Calu3 (cell line): ENCODE data around the gene TKFC. TPM values are rescaled to one million over a fixed set of nuclear protein-coding genes. Genes with fewer than 3 reads are reported as not detected.

Experiments used
- BruUV-seq: library from RNA; stranded (reverse); fragments of 400-500 nt; replicated peaks from 2 replicates; lab custom pipeline; 2021; lab: Mats Ljungman, UMichigan
- CTCF ChIA-PET: fragments of 300-600 bp; sonication (Branson Sonifier 250); formaldehyde crosslinking; loops from one replicate; lab custom pipeline; 2022; ENCODE audit warnings: antibody characterized with exemption; lab: Charles Lee
- DNase-seq: peaks from one replicate; pipeline ENCODE4 v3.0.0; 2022
- H3K27ac Mint-ChIP-seq: one replicate; pipeline ENCODE4 v1.8.0; 2022; ENCODE audit warnings: mixed read lengths; ENCODE audit not compliant: unreplicated experiment
- H3K27me3 Mint-ChIP-seq: one replicate; pipeline ENCODE4 v1.8.0; 2022; ENCODE audit warnings: mixed read lengths; ENCODE audit not compliant: unreplicated experiment
- H3K36me3 Mint-ChIP-seq: one replicate; pipeline ENCODE4 v1.8.0; 2022; ENCODE audit warnings: mild to moderate bottlenecking, moderate library complexity, mixed read lengths; ENCODE audit not compliant: insufficient read depth, unreplicated experiment
- H3K4me1 Mint-ChIP-seq: one replicate; pipeline ENCODE4 v1.8.0; 2022; ENCODE audit warnings: mild to moderate bottlenecking, low read depth, mixed read lengths; ENCODE audit not compliant: unreplicated experiment
- H3K4me3 Mint-ChIP-seq: one replicate; pipeline ENCODE4 v1.8.0; 2022; ENCODE audit warnings: mild to moderate bottlenecking, low read depth, moderate library complexity, mixed read lengths; ENCODE audit not compliant: unreplicated experiment
- H3K9me3 Mint-ChIP-seq: one replicate; pipeline ENCODE4 v1.8.0; 2022; ENCODE audit warnings: low read depth, mixed read lengths; ENCODE audit not compliant: unreplicated experiment
- intact Hi-C: fragments of 100-400 bp; cut with micrococcal nuclease; formaldehyde crosslinking; loops from one replicate; pipeline ENCODE4 v1.10.0; 2022; ENCODE audit not compliant: unreplicated experiment
- total RNA-seq: library from RNA; stranded (reverse); gene quantifications from 2 replicates; pipeline ENCODE4 v1.2.3, GENCODE V29; 2022
- TF ChIP-seq, protein P1 (sequence below): fragments of 200-600 bp; IDR thresholded peaks from one replicate; pipeline ENCODE4 v1.8.0; 2022; ENCODE audit warnings: antibody characterized with exemption; ENCODE audit not compliant: unreplicated experiment

TKFC gene
- total RNA-seq, 1 experiment from 2014 or later: 61.1 TPM

DNA sequence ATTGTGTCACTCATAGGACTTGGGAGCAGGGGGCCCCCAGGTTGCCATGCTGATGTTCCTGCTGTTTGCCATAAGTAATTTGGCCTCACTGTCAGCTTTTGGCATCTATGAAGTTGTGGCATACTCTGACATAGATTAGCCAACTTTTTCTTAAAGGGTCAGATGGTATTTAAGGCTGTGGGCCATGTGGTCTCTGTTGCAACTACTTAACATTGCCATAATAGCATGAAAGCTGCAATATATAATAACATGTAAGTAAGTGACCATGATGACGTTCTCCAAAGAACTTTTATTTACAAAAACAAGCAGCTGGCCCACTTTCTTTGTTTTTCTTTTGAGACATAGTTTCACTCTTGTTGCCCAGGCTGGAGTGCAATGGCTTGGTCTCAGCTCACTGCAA is 57.1 kb downstream of the TKFC start:
- Mint-ChIP-seq H3K4me3 (no peak overlapping the region), H3K4me1 (peaks cover 18% of the 10 kb centered on the region), H3K27ac (no peak overlapping the region), H3K27me3 (no peaks in the 10 kb centered on the region), H3K9me3 (peaks cover 6% of the 10 kb centered on the region), H3K36me3 (peaks cover 21% of the 10 kb centered on the region)
- no peak for DNase-seq
- intact Hi-C loops: no loop called here
- CTCF ChIA-PET: no interaction called here
- no TSS peak for BruUV-seq
- TF ChIP-seq, protein P1, sequence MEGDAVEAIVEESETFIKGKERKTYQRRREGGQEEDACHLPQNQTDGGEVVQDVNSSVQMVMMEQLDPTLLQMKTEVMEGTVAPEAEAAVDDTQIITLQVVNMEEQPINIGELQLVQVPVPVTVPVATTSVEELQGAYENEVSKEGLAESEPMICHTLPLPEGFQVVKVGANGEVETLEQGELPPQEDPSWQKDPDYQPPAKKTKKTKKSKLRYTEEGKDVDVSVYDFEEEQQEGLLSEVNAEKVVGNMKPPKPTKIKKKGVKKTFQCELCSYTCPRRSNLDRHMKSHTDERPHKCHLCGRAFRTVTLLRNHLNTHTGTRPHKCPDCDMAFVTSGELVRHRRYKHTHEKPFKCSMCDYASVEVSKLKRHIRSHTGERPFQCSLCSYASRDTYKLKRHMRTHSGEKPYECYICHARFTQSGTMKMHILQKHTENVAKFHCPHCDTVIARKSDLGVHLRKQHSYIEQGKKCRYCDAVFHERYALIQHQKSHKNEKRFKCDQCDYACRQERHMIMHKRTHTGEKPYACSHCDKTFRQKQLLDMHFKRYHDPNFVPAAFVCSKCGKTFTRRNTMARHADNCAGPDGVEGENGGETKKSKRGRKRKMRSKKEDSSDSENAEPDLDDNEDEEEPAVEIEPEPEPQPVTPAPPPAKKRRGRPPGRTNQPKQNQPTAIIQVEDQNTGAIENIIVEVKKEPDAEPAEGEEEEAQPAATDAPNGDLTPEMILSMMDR: no peak

DNA sequence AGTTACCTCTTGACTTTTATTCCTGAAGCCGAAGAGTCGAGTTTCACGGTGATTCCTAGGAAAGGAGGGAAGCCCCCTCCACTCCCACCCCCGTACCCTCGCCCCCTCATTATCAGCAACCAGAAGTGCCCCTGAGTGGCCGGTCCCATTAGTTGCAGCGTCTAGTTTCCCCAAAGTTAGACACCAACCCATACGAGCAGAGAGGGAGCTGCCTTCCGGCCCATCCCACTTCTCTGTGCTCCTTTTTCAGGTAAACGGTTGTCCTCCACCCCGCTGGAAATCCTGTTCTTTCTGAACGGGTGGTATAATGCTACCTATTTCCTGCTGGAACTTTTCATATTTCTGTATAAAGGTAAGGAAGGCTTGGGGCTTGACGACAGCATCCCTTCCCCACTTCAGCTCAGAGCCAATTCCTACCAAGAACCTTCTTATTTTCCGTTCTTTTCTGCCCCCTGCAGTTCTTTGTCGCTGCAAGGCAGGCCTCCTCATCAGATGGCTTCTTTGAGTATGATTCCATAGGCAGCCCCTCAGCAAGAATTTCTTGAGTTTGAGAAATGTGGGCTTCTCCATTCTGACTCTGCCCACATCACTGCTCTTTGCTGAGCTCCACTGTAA is 60.1 kb downstream of the TKFC start:
- TF ChIP-seq, protein P1: no peak
- peaks cover 6% of the 10 kb centered on the region for H3K9me3 Mint-ChIP-seq
- peak overlapping the region; percentile 96 for H3K4me3 Mint-ChIP-seq
- DNase-seq: no peak
- intact Hi-C loops: no loop called here
- CTCF ChIA-PET: interaction anchor here (0.6 to 1.5 kb wide), 3 partner anchors 31 to 566 kb away, joined by 3 to 20 read pairs (median 7); partner anchors contain the start of gene CYB561A3
- H3K36me3 Mint-ChIP-seq: peaks cover 27% of the 10 kb centered on the region
- TSS peak; percentile 47 for BruUV-seq
- H3K27ac Mint-ChIP-seq: peak overlapping the region; percentile 95
- peaks cover 18% of the 10 kb centered on the region for H3K4me1 Mint-ChIP-seq
- H3K27me3 Mint-ChIP-seq: no peaks in the 10 kb centered on the region

Other genes starting within 250 kb of the TKFC start
- gene CD5, start 230.7 kb upstream of the TKFC start, total RNA-seq: not detected in 2 replicates
- gene VPS37C, start 171.8 kb upstream of the TKFC start, total RNA-seq: 22.7 TPM in 2 replicates
- not detected in 2 replicates for gene PGA3, start 129.7 kb upstream of the TKFC start, total RNA-seq
- not detected in 2 replicates for gene PGA4, start 110.9 kb upstream of the TKFC start, total RNA-seq
- not detected in 2 replicates for gene PGA5, start 92.1 kb upstream of the TKFC start, total RNA-seq
- gene VWCE, start 37.9 kb upstream of the TKFC start, total RNA-seq: 0.47 and 0.66 TPM in 2 replicates
- 165 and 193 TPM in 2 replicates for gene DDB1, start 123 bp upstream of the TKFC start, total RNA-seq
- gene CYB561A3, start 28.7 kb downstream of the TKFC start, total RNA-seq: 33.3 and 39.2 TPM in 2 replicates
- 45.7 and 51.6 TPM in 2 replicates for gene TMEM138, start 29.1 kb downstream of the TKFC start, total RNA-seq
- gene TMEM216, start 59.4 kb downstream of the TKFC start, total RNA-seq: 10.6 and 11.0 TPM in 2 replicates
- 86.6 and 96.3 TPM in 2 replicates for gene CPSF7, start 96.7 kb downstream of the TKFC start, total RNA-seq
- gene SDHAF2, start 96.9 kb downstream of the TKFC start, total RNA-seq: 41.9 and 42.1 TPM in 2 replicates
- gene LRRC10B, start 175.5 kb downstream of the TKFC start, total RNA-seq: not detected in 2 replicates
- gene SYT7, start 247.8 kb downstream of the TKFC start, total RNA-seq: 4.4 and 6.3 TPM in 2 replicates